Spleen (tissue), 11 donors: ENCODE data around the gene INO80D. TPM values are rescaled to one million over a fixed set of nuclear protein-coding genes. Genes with fewer than 3 reads are reported as not detected.
"Not testable (repeated sequence)": the region's sequence is repeated elsewhere in the genome, so short reads cannot be mapped to it uniquely, and the experiment has no call there.

Experiments used
- DNase-seq: peaks from one replicate; pipeline ENCODE4 v3.0.0-alpha.2; 2020
- H3K27ac ChIP-seq, 8 donors: fragments of 200-600 bp; sonication (generic) in 7 of 8; 1 replicate in 4 of 8; 2 replicates in 4 of 8; pipeline versions ENCODE4 v1.5.0 to v1.8.0; 2016 to 2021; ENCODE audit warnings: inconsistent platforms in 4 of 8, mild to moderate bottlenecking in 4 of 8, moderate library complexity in 1 of 8
- H3K27me3 ChIP-seq, 7 donors: fragments of 200-600 bp; sonication (generic) in 6 of 7; replicated peaks in 1 of 7; 1 replicate in 4 of 7; 2 replicates in 3 of 7; pipeline versions ENCODE4 v1.5.0 to v1.8.0; 2016 to 2021; ENCODE audit warnings: inconsistent platforms in 3 of 7, mild to moderate bottlenecking in 1 of 7
- H3K36me3 ChIP-seq, 6 donors: fragments of 200-600 bp; sonication (generic) in 5 of 6; 1 replicate in 4 of 6; 2 replicates in 2 of 6; pipeline versions ENCODE4 v1.5.0 to v1.8.0; 2016 to 2021; ENCODE audit warnings: inconsistent platforms in 2 of 6
- H3K4me1 ChIP-seq, 6 donors: fragments of 200-600 bp; sonication (generic) in 5 of 6; 1 replicate in 3 of 6; 2 replicates in 3 of 6; pipeline versions ENCODE4 v1.5.0 to v1.8.0; 2016 to 2021; ENCODE audit warnings: inconsistent platforms in 3 of 6
- H3K4me3 ChIP-seq, 8 donors: fragments of 200-600 bp; sonication (generic) in 7 of 8; 1 replicate in 4 of 8; 2 replicates in 4 of 8; pipeline versions ENCODE4 v1.5.0 to v1.8.0; 2016 to 2021; ENCODE audit warnings: inconsistent platforms in 4 of 8, mild to moderate bottlenecking in 4 of 8, moderate library complexity in 2 of 8
- H3K9me3 ChIP-seq, 8 donors: fragments of 200-600 bp; sonication (generic) in 7 of 8; 1 replicate in 4 of 8; 2 replicates in 4 of 8; pipeline versions ENCODE4 v1.5.0 to v1.8.0; 2016 to 2021; ENCODE audit warnings: inconsistent platforms in 4 of 8
- CTCF ChIP-seq, 11 experiments: fragments of 200-600 bp in 7 of 11; fragments of 450-650 bp in 4 of 11; sonication (generic) in 4 of 11; IDR thresholded peaks in 8 of 11; conservative IDR thresholded peaks in 3 of 11; 1 replicate in 7 of 11; 2 replicates in 4 of 11; pipeline versions ENCODE4 v1.4.0 to v1.8.0; 2016 to 2021; ENCODE audit warnings: antibody characterized with exemption in 11 of 11, inconsistent platforms in 4 of 11, mild to moderate bottlenecking in 1 of 11
- POLR2A ChIP-seq, 3 donors: fragments of 450-650 bp; IDR thresholded peaks; one replicate each; pipeline ENCODE4 v1.5.1; 2017; ENCODE audit warnings: antibody characterized with exemption in 3 of 3, mild to moderate bottlenecking in 1 of 3
- POLR2AphosphoS5 ChIP-seq, 3 donors: sonication (generic); formaldehyde crosslinking; IDR thresholded peaks; one replicate each; pipeline ENCODE4 v1.5.1; 2017; ENCODE audit warnings: antibody characterized with exemption in 3 of 3
- WGBS, 5 donors: extraction: QIAGEN DNeasy Blood & Tissue Kit in 3 of 5; methylation state at CpG; one replicate each; pipeline versions ENCODE4 v1.1.5 to v1.1.7; 2013 to 2018; 5-methylcytosine and 5-hydroxymethylcytosine counted together
- intact Hi-C: fragments of 100-400 bp; cut with DNase I; formaldehyde crosslinking; loops from one replicate; pipeline ENCODE4 v1.15.0; 2023; ENCODE audit warnings: low total_unique reads
- polyA plus RNA-seq, 3 donors: library from polyadenylated mRNA; stranded (reverse); fragments of 200-250 nt; gene quantifications; one replicate each; pipeline ENCODE4 v1.2.1, GENCODE V29; 2013
- total RNA-seq, 7 donors: library from RNA; depleted of rRNA in 3 of 7; stranded (reverse); fragments of >200 nt in 3 of 7; fragmentation: NEBNext Ultra II Directional in 4 of 7; extraction: Animal tissue kit (Norgen Biotek cat#: 25700) in 4 of 7; gene quantifications; one replicate each; pipeline versions ENCODE4 v1.1.0 to v1.2.1, GENCODE V29; 2016 to 2021
- donor health status: healthy with polysubstance abuse.
- donor health status: DM: no; HTN: no; CAD: no; lungs with moderate emphysema.
- donor health status: DM: no; HTN: no; CAD: no.
- donor health status: Bipolar disorder and iron deficiency.
- donor health status: healthy.
- donor health status: DM: no; HTN: no; CAD: no.
- donor health status: DM: yes; HTN: yes; CAD: no.

The INO80D gene
- total and polyA plus RNA-seq, 10 donors: 1.6 to 39.8 (median 29.1) TPM

GRCh38 chr2:205990104-205990503 is 95.9 kb downstream of the INO80D start:
- WGBS, 5 donors: 92 to 96% (median 96%) methylated on average over 2 of the region's 2 CpGs
- no peak for DNase-seq
- TF ChIP-seq POLR2AphosphoS5 (IDR thresholded peaks at IDR 0.05) (no peak), CTCF (IDR thresholded peaks at IDR 0.05 in 8 of 11, conservative IDR thresholded peaks at IDR 0.05 in 3 of 11) (no peak), POLR2A (IDR thresholded peaks at IDR 0.05) (no peak)
- Histone ChIP-seq H3K27ac (no peak overlapping the region), H3K27me3 (no peaks in the 10 kb centered on the region), H3K4me3 (no peak overlapping the region), H3K4me1 (peaks cover 0 to 3% (median 0%) of the 10 kb centered on the region in 6 donors), H3K9me3 (no peaks in the 10 kb centered on the region), H3K36me3 (peaks cover 0 to 44% (median 11%) of the 10 kb centered on the region in 6 donors)
- intact Hi-C loops: no loop called here

DNA sequence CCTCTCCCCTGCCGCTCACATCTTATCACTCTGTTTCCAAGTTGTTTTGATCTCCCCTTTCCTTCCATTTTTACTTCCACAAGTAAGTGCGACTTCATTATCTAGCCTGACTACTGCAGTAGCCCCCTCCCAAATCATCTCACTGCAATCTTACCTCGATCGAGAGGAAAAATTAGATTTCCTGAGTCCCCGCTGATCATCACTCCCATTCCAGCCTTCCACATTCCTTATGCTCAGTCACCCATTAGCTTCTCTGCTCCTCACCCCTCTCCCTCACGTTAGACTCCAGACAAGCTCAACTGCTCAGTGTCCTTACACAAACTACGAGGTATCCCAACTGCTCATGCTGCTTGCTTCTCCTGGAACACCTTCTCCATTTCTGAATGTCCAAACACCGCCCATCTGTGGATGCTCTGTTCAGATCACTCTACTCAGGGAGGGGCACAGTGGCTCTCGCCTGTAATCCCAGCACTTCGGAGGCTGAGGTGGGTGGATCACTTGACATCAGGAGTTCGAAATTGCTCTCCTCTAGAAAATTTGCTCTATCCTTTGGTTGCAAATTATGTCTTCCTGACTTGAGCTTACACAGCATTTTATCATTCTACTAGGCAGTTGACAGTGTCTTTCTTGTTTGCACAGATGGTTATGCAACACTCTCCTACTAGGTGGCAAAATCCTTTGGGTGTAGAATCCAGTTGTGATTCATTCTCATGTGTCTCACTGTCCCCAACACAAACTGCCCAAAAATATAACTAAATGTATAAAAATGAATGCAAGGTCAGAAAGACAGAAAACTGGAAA is 96.5 kb downstream of the INO80D start:
- Histone ChIP-seq H3K4me3 (no peak overlapping the region), H3K4me1 (peaks cover 0 to 7% (median 2%) of the 10 kb centered on the region in 6 donors), H3K36me3 (peaks cover 0 to 39% (median 11%) of the 10 kb centered on the region in 6 donors), H3K27ac (no peak overlapping the region), H3K27me3 (no peaks in the 10 kb centered on the region), H3K9me3 (no peaks in the 10 kb centered on the region)
- intact Hi-C loops: no loop called here
- no peak for TF ChIP-seq POLR2A (IDR thresholded peaks at IDR 0.05)
- TF ChIP-seq CTCF (IDR thresholded peaks at IDR 0.05 in 8 of 11, conservative IDR thresholded peaks at IDR 0.05 in 3 of 11): no peak
- TF ChIP-seq POLR2AphosphoS5 (IDR thresholded peaks at IDR 0.05): no peak
- WGBS, 5 donors: 88 to 94% (median 92%) methylated on average over 11 of the region's 11 CpGs
- DNase-seq: no peak

- H3K27me3 ChIP-seq, H3K4me1 ChIP-seq, H3K27ac ChIP-seq, intact Hi-C loops, H3K4me3 ChIP-seq, DNase-seq, H3K9me3 ChIP-seq: not testable (repeated sequence)
- 96 to 100% (median 98%) methylated on average over 1 of the region's 1 CpG for WGBS, 5 donors
- peaks cover 0 to 31% (median 11%) of the 10 kb centered on the region in 6 donors for H3K36me3 ChIP-seq
Measured at GRCh38 chr2:205988681-205989080, 97.3 kb downstream of the INO80D start.

DNA sequence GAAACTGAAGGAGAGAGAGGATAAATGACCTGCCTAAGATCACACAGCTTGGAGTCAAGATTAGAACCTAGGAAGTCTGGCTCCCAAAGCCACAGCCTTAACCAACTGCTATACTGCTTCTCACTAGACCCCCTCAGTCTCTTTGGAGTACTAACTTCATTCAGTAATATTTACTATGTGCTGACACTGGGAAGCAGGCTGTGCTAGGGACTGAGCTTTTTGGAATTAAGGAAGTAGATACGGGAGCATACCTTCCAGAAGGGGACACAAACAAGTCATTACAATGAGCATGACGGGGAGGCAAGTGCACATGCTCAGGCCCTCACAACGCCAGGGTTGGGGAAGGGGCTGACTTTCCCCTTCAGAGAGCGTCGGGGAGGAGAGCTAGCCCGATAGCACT is 97.7 kb downstream of the INO80D start:
- H3K4me1 ChIP-seq: peaks cover 0 to 9% (median 4%) of the 10 kb centered on the region in 6 donors
- 85 to 94% (median 90%) methylated on average over 6 of the region's 6 CpGs for WGBS, 5 donors
- TF ChIP-seq POLR2A (IDR thresholded peaks at IDR 0.05): no peak
- no peak for TF ChIP-seq POLR2AphosphoS5 (IDR thresholded peaks at IDR 0.05)
- no peak for TF ChIP-seq CTCF (IDR thresholded peaks at IDR 0.05 in 8 of 11, conservative IDR thresholded peaks at IDR 0.05 in 3 of 11)

GRCh38 chr2:205986334-205986733 is 99.6 kb downstream of the INO80D start:
- H3K27ac ChIP-seq, DNase-seq, H3K27me3 ChIP-seq, H3K4me3 ChIP-seq, intact Hi-C loops, H3K4me1 ChIP-seq, H3K36me3 ChIP-seq, H3K9me3 ChIP-seq: not testable (repeated sequence)
- 94 to 99% (median 95%) methylated on average over 9 of the region's 9 CpGs for WGBS, 5 donors

More for the DNA sequence above, 97.7 kb downstream of the INO80D start:
- H3K27ac ChIP-seq: no peak overlapping the region
- H3K27me3 ChIP-seq: no peaks in the 10 kb centered on the region
- no peak for DNase-seq
- H3K36me3 ChIP-seq: peaks cover 0 to 27% (median 11%) of the 10 kb centered on the region in 6 donors
- no peaks in the 10 kb centered on the region for H3K9me3 ChIP-seq
- intact Hi-C loops: no loop called here
- no peak overlapping the region for H3K4me3 ChIP-seq
